ENCODE measurements around the gene C7orf25.
A peak's percentile ranks its signal among the peaks of the same experiment; 100 is the strongest.

The C7orf25 gene

DNA sequence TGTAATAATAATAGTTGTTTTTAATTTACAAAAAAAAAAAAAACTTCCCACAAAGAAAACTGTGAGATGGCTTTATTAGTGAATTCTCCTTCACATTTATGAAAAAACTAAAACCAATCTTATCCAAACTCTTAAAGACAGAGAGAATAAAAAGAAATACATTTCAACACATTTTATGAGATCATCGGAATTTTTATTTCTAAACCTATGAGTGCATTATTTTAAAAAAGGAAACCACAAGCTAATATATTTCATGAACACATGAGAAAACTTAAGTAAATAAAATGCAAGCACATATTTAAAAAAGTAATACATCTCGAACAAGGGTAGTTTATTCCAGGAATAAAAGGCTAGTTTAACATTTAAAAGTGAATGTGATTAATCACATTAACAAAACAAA is 31.5 kb downstream of the C7orf25 start:
- no peak overlapping the region for H3K4me3 ChIP-seq (ENCODE audit: low read length)
- TF ChIP-seq, protein P1, sequence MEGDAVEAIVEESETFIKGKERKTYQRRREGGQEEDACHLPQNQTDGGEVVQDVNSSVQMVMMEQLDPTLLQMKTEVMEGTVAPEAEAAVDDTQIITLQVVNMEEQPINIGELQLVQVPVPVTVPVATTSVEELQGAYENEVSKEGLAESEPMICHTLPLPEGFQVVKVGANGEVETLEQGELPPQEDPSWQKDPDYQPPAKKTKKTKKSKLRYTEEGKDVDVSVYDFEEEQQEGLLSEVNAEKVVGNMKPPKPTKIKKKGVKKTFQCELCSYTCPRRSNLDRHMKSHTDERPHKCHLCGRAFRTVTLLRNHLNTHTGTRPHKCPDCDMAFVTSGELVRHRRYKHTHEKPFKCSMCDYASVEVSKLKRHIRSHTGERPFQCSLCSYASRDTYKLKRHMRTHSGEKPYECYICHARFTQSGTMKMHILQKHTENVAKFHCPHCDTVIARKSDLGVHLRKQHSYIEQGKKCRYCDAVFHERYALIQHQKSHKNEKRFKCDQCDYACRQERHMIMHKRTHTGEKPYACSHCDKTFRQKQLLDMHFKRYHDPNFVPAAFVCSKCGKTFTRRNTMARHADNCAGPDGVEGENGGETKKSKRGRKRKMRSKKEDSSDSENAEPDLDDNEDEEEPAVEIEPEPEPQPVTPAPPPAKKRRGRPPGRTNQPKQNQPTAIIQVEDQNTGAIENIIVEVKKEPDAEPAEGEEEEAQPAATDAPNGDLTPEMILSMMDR (IDR thresholded peaks at IDR 0.05; ENCODE audit: insufficient read depth, low read depth, low read length, missing control alignments): no peak
- DNase-seq (ENCODE audit: low read depth): no peak

DNA sequence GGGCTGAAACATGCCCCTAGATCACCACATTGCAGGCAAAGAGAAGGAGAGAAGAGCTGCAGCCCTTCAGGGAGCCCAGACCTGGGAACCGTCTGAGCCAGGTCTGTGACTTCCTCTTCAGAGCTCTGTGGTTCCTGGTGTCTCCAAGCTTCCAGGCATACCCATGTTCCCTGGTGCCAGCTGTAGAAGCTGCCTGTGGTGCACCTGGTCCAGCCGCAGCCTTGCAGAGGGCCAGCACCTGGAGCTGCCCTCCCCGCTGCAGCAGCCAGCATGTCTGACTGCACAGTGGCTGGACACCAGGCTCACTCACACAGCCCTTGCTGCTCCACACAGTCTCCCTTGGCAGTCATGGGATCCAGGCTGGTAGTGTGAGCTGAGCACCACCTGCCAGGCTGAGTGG is 33.6 kb downstream of the C7orf25 start:
- no peak for DNase-seq (ENCODE audit: low read depth)
- H3K4me3 ChIP-seq (ENCODE audit: low read length): no peak overlapping the region
- TF ChIP-seq, protein P1 (IDR thresholded peaks at IDR 0.05; ENCODE audit: insufficient read depth, low read depth, low read length, missing control alignments): no peak

DNA sequence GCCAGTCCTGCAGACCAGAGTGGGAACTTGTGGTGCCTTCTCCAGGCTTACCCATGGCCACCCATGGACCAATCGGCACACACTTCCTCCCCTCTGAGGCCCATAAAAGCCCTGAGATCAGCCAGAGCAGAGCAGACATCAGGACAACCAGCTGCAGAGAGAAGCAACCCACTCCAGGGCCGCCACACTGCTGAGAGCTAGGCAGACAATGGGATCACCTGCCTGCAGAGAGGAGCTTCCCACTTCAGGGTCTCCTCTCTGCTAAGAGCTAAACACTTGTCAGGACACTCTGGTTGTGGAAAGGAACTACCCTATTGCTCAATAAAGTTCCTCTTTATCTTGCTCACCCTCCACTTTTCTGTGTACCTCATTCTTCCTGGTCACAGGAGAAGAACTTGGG is 34.0 kb downstream of the C7orf25 start:
- H3K4me3 ChIP-seq (ENCODE audit: low read length): no peak overlapping the region
- TF ChIP-seq, protein P1 (IDR thresholded peaks at IDR 0.05; ENCODE audit: insufficient read depth, low read depth, low read length, missing control alignments): no peak

DNA sequence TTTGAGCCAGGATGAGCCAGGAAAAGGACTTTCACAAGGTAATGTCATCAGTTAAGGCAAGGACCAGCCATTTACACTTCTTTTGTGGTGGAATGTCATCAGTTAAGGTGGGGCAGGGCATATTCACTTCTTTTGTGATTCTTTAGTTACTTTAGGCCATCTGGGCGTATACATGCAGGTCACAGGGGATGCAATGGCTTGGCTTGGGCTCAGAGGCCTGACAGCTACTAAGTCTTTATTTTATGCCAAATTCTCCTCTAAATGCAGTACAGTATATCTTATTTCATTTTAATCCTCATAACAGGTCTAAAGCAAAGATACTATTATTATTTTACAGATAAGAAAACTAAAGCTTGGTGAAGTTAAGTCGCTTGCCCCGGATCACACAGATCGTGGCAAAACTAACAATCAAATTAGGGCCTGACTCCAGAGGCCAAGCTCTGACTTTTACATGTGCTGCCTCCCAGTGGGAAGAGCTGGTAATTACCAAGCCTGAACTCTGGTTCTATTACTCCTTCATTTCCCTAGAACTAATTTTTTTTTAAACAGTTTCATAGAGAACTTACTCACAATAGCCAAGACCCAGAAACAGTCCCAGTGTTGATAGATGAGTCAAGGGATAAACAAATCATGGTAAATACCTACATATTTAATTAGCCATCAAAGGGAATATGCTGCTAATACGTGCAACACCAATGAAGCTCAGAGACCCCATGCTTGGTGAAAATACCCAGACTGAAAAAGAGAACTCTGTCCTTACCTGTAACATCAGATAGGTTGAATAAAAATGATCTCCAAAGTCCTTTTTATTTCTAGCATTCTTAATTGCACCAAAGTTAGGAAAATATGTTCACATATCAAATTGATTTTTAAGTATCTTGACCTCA is 35.4 kb downstream of the C7orf25 start:
- DNase-seq (ENCODE audit: low read depth): peak; percentile 69
- no peak overlapping the region for H3K4me3 ChIP-seq (ENCODE audit: low read length)
- TF ChIP-seq, protein P1 (IDR thresholded peaks at IDR 0.05; ENCODE audit: insufficient read depth, low read depth, low read length, missing control alignments): peak; percentile 84

More for the DNA sequence above, 34.0 kb downstream of the C7orf25 start:
- no peak for DNase-seq (ENCODE audit: low read depth)

DNA sequence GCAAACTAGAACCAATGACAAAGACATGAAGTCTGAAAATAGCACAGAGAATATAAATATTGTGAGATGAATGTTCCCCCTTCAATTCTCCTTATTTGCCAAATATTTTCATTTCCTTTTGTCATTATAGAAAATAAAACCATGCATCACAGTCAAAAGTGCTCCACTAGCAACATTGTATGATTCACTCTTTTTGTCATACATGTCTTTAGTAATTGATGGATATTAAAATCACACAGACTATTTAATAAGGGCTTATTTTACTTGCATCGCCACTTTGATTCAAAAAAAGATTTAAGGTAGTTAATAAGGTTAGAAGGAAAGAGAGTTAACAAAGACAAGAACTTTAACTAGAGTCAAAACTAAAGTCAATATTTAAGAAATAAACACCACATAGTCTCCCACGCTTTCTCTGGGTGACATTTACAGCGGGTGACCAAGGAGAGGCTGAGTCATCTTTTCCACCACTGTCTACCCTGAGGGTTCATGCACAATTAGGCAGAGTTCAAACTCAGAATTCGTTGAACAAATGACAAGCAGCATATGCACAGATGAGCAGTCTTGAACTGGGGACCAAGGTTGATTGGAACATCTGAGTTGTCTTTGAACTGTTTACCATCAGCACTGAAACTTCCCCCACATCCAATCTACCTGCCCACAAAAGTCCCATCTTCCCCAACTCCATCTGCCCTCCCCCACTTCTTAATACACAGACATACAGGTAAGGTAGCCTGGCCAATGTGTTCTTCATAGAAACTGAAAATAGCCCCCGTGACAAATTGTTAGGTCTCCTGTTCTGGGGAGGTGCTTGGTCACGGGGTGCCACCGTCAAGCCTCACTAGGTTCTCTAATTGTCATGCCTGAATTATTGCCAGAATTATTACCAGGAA is 42.5 kb downstream of the C7orf25 start:
- TF ChIP-seq, protein P1 (IDR thresholded peaks at IDR 0.05; ENCODE audit: insufficient read depth, low read depth, low read length, missing control alignments): no peak
- no peak overlapping the region for H3K4me3 ChIP-seq (ENCODE audit: low read length)
- DNase-seq (ENCODE audit: low read depth): peak; percentile 38

DNA sequence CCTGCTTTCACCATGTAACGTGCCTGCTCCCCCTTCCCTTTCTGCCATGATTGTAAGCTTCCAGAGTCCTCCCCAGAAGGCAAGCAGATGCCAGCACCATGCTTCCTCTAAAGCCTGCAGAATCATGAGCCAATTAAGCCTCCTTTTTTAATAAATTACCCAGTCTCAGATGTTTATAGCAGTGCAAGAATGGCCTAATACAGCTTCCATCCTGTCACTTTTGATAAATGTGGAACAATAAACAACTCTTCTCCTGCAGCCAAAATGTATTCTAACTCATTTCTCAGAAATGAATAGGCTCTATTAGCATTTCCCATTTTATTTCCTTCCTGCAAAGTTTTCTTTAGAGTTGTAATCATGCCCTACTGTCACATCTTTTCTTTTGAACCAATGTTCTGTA is 43.4 kb downstream of the C7orf25 start:
- no peak overlapping the region for H3K4me3 ChIP-seq (ENCODE audit: low read length)
- DNase-seq (ENCODE audit: low read depth): no peak
- TF ChIP-seq, protein P1 (IDR thresholded peaks at IDR 0.05; ENCODE audit: insufficient read depth, low read depth, low read length, missing control alignments): no peak
